Prostate gland (tissue), 2 donors: Measurements from ENCODE around the gene CMTM4.

ENCODE experiments used
- POLR2A ChIP-seq: fragments of 450-650 bp; IDR thresholded peaks from one replicate; pipeline ENCODE4 v1.6.1; 2016; ENCODE audit warnings: antibody characterized with exemption, mild to moderate bottlenecking
- POLR2AphosphoS5 ChIP-seq: sonication (generic); formaldehyde crosslinking; IDR thresholded peaks from one replicate; pipeline ENCODE4 v1.6.1; 2017; ENCODE audit warnings: antibody characterized with exemption
- TF ChIP-seq, protein P1 (sequence below), 4 experiments: fragments of 200-600 bp in 2 of 4; fragments of 450-650 bp in 2 of 4; sonication (generic) in 2 of 4; IDR thresholded peaks; 1 replicate in 3 of 4; 2 replicates in 1 of 4; pipeline ENCODE4 v1.5.1; 2016 to 2019; ENCODE audit warnings: antibody characterized with exemption in 4 of 4, mild to moderate bottlenecking in 2 of 4, moderate library complexity in 2 of 4

DNA sequence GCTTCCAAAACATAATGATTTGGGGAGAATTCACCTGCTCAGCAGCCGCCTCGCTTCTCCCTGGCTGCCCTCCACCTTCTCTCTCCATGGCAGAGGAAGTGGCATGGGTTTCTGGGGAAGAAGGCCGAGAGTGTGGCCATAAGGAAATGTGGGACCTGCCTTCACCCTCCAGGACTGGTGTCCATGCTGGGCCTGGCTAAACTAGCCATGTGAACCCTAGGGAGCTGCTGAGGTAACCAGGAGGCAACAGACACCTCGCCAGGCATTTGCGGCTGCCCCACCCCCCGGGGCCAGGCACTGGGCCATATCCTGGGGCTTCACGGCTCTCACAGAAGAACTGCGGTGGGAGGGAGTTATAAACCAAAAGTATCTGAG, 9.9 kb upstream of the CMTM4 start:
- TF ChIP-seq, protein P1, sequence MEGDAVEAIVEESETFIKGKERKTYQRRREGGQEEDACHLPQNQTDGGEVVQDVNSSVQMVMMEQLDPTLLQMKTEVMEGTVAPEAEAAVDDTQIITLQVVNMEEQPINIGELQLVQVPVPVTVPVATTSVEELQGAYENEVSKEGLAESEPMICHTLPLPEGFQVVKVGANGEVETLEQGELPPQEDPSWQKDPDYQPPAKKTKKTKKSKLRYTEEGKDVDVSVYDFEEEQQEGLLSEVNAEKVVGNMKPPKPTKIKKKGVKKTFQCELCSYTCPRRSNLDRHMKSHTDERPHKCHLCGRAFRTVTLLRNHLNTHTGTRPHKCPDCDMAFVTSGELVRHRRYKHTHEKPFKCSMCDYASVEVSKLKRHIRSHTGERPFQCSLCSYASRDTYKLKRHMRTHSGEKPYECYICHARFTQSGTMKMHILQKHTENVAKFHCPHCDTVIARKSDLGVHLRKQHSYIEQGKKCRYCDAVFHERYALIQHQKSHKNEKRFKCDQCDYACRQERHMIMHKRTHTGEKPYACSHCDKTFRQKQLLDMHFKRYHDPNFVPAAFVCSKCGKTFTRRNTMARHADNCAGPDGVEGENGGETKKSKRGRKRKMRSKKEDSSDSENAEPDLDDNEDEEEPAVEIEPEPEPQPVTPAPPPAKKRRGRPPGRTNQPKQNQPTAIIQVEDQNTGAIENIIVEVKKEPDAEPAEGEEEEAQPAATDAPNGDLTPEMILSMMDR (IDR thresholded peaks at IDR 0.05) = no peak
- no peak for TF ChIP-seq POLR2A
- TF ChIP-seq POLR2AphosphoS5 = no peak
